Upper lobe of left lung (tissue), 6 donors: ENCODE results near the gene DIP2C. TPM values are rescaled to one million over a fixed set of nuclear protein-coding genes. Genes with fewer than 3 reads are reported as not detected.

Experiments
- ATAC-seq, 2 donors: fragments of 200-7000 bp; cut with Tn5 transposase; one replicate each; pipeline ENCODE4 v1.9.1; 2022; ENCODE audit warnings: mild to moderate bottlenecking in 2 of 2, moderate library complexity in 2 of 2; ENCODE audit not compliant: low FRiP score in 2 of 2
- DNase-seq, 2 donors: peaks; one replicate each; pipeline ENCODE4 v3.0.0-alpha.2; 2019 to 2020
- H3K27ac ChIP-seq, 4 donors: fragments of 200-600 bp; sonication (generic); one replicate each; pipeline ENCODE4 v1.5.1; 2016 to 2019
- H3K27me3 ChIP-seq, 4 donors: fragments of 200-600 bp; sonication (generic); one replicate each; pipeline ENCODE4 v1.5.1; 2017 to 2019
- H3K36me3 ChIP-seq, 4 donors: fragments of 200-600 bp; sonication (generic); one replicate each; pipeline ENCODE4 v1.5.1; 2016 to 2019
- H3K4me1 ChIP-seq, 4 donors: fragments of 200-600 bp; sonication (generic); one replicate each; pipeline ENCODE4 v1.5.1; 2018 to 2019
- H3K4me3 ChIP-seq, 4 donors: fragments of 200-600 bp; sonication (generic); one replicate each; pipeline ENCODE4 v1.5.1; 2017 to 2019; ENCODE audit warnings: mild to moderate bottlenecking in 2 of 4, moderate library complexity in 1 of 4
- H3K9me3 ChIP-seq, 4 donors: fragments of 200-600 bp; sonication (generic); one replicate each; pipeline ENCODE4 v1.5.1; 2018 to 2019
- CTCF ChIP-seq, 6 experiments: fragments of 450-650 bp in 4 of 6; fragments of 200-600 bp in 2 of 6; sonication (generic) in 2 of 6; IDR thresholded peaks; one replicate each; pipeline ENCODE4 v1.5.1; 2016 to 2019; ENCODE audit warnings: antibody characterized with exemption in 6 of 6
- EP300 ChIP-seq, 4 donors: sonication (generic); formaldehyde crosslinking; IDR thresholded peaks; one replicate each; pipeline ENCODE4 v1.5.1; 2017; ENCODE audit warnings: antibody characterized with exemption in 4 of 4, control low read depth in 2 of 4
- POLR2A ChIP-seq, 4 donors: fragments of 450-650 bp; IDR thresholded peaks; one replicate each; pipeline ENCODE4 v1.5.1; 2016 to 2017; ENCODE audit warnings: antibody characterized with exemption in 4 of 4, mild to moderate bottlenecking in 2 of 4
- POLR2AphosphoS5 ChIP-seq, 2 donors: sonication (generic); formaldehyde crosslinking; IDR thresholded peaks; one replicate each; pipeline ENCODE4 v1.5.1; 2017; ENCODE audit warnings: antibody characterized with exemption in 2 of 2
- WGBS, 2 donors: methylation state at CpG; one replicate each; pipeline ENCODE4 v1.1.5; 2017 to 2018; 5-methylcytosine and 5-hydroxymethylcytosine counted together
- total RNA-seq, 6 donors: library from RNA; depleted of rRNA in 4 of 6; stranded (reverse); fragments of >200 nt in 4 of 6; gene quantifications; one replicate each; pipeline versions ENCODE4 v1.1.0 to v1.2.1, GENCODE V29; 2016 to 2021
- donor health status: DM: no; HTN: no; CAD: no; lungs with moderate emphysema.
- donor health status: DM: no; HTN: yes; CAD: no; lungs with severe emphysema.

The DIP2C gene
- total RNA-seq, 6 donors from 2014 or later, result 11.6 to 32.5 (median 14.7) TPM

GRCh38 chr10:344582-345200, 344.8 kb downstream of the DIP2C start:
- ATAC-seq (no peak), DNase-seq (no peak)
- Histone ChIP-seq H3K36me3 (peaks cover 2 to 37% (median 13%) of the 10 kb centered on the region in 4 donors), H3K4me1 (no peaks in the 10 kb centered on the region), H3K27ac (no peak overlapping the region), H3K4me3 (no peak overlapping the region), H3K9me3 (no peaks in the 10 kb centered on the region), H3K27me3 (no peaks in the 10 kb centered on the region)
- TF ChIP-seq CTCF (IDR thresholded peaks at IDR 0.05), result no peak
- TF ChIP-seq EP300 (IDR thresholded peaks at IDR 0.05), result no peak
- TF ChIP-seq POLR2A (IDR thresholded peaks at IDR 0.05), result no peak
- TF ChIP-seq POLR2AphosphoS5 (IDR thresholded peaks at IDR 0.05), result no peak
- 91 to 95% methylated on average over 20 to 27 of the region's 27 CpGs for WGBS, 2 donors

- H3K36me3 ChIP-seq, result peaks cover 2 to 30% (median 12%) of the 10 kb centered on the region in 4 donors
- DNase-seq (no peak), ATAC-seq (peak; percentile 21 to 65)
- no peak overlapping the region for H3K4me3 ChIP-seq
- H3K4me1 ChIP-seq, result no peaks in the 10 kb centered on the region
- no peaks in the 10 kb centered on the region for H3K27me3 ChIP-seq
- H3K9me3 ChIP-seq, result no peaks in the 10 kb centered on the region
- no peak for TF ChIP-seq POLR2A (IDR thresholded peaks at IDR 0.05)
- TF ChIP-seq EP300 (IDR thresholded peaks at IDR 0.05), result no peak
- no peak for TF ChIP-seq POLR2AphosphoS5 (IDR thresholded peaks at IDR 0.05)
- no peak for TF ChIP-seq CTCF (IDR thresholded peaks at IDR 0.05)
- no peak overlapping the region for H3K27ac ChIP-seq
- WGBS, 2 donors, result 86 to 91% methylated on average over 16 of the region's 16 CpGs
Measured at GRCh38 chr10:343231-344220, 345.9 kb downstream of the DIP2C start.

GRCh38 chr10:341081-341740, 348.3 kb downstream of the DIP2C start:
- Histone ChIP-seq H3K27ac (no peak overlapping the region), H3K9me3 (no peaks in the 10 kb centered on the region), H3K36me3 (peaks cover 0 to 30% (median 10%) of the 10 kb centered on the region in 4 donors), H3K27me3 (no peaks in the 10 kb centered on the region), H3K4me3 (no peak overlapping the region), H3K4me1 (no peaks in the 10 kb centered on the region)
- ATAC-seq, result no peak
- DNase-seq, result no peak
- WGBS, 2 donors, result 95 to 96% methylated on average over 21 to 23 of the region's 23 CpGs
- TF ChIP-seq POLR2AphosphoS5 (IDR thresholded peaks at IDR 0.05) (no peak), EP300 (IDR thresholded peaks at IDR 0.05) (no peak), CTCF (IDR thresholded peaks at IDR 0.05) (no peak), POLR2A (IDR thresholded peaks at IDR 0.05) (no peak)

GRCh38 chr10:340646-341045, 348.8 kb downstream of the DIP2C start:
- H3K27ac ChIP-seq, result no peak overlapping the region
- TF ChIP-seq CTCF (IDR thresholded peaks at IDR 0.05), result no peak
- no peak for TF ChIP-seq POLR2AphosphoS5 (IDR thresholded peaks at IDR 0.05)
- TF ChIP-seq POLR2A (IDR thresholded peaks at IDR 0.05), result no peak
- no peak for TF ChIP-seq EP300 (IDR thresholded peaks at IDR 0.05)
- no peaks in the 10 kb centered on the region for H3K27me3 ChIP-seq
- no peaks in the 10 kb centered on the region for H3K9me3 ChIP-seq
- no peak overlapping the region for H3K4me3 ChIP-seq
- no peak for ATAC-seq
- 92 to 93% methylated on average over 8 to 10 of the region's 11 CpGs for WGBS, 2 donors
- peaks cover 0 to 32% (median 10%) of the 10 kb centered on the region in 4 donors for H3K36me3 ChIP-seq
- H3K4me1 ChIP-seq, result no peaks in the 10 kb centered on the region
- DNase-seq, result no peak
